Measurements from ENCODE around the gene ME3. TPM values are rescaled to one million over a fixed set of nuclear protein-coding genes. Genes with fewer than 3 reads are reported as not detected.

The ME3 gene
- total and polyA plus RNA-seq, 7 experiments from 2014 or later = 0.48 to 13.7 (median 6.4) TPM

- intact Hi-C loops (cut with micrococcal nuclease) = no loop called here
- H3K27ac ChIP-seq (ENCODE audit: low read depth, low read length) = no peak overlapping the region
- Mint-ChIP-seq H3K27me3 (peaks cover 0 to 42% (median 0%) of the 10 kb centered on the region in 5 donors), H3K27ac (no peak overlapping the region), H3K4me3 (no peak overlapping the region), H3K4me1 (peaks cover 0 to 36% (median 9%) of the 10 kb centered on the region in 7 donors), H3K9me3 (peaks cover 0 to 11% (median 0%) of the 10 kb centered on the region in 11 donors), H3K36me3 (peaks cover 0 to 4% (median 0%) of the 10 kb centered on the region in 5 donors)
- ChIA-PET CTCF (interaction anchor here (0.7 kb wide), 1 partner anchor 21 kb away, joined by 3 read pairs; no protein-coding TSS in a partner anchor), POLR2A (no interaction called here)
- no peak for DNase-seq
- H3K9me3 ChIP-seq (ENCODE audit: control insufficient read depth in 2 of 3, low read length in 3 of 3) = no peaks in the 10 kb centered on the region
- H3K27me3 ChIP-seq (ENCODE audit: control insufficient read depth in 2 of 2, insufficient read depth in 2 of 2, low read length in 2 of 2) = no peaks in the 10 kb centered on the region
- no peak overlapping the region for H3K4me3 ChIP-seq (ENCODE audit: low read length)
- no peaks in the 10 kb centered on the region for H3K36me3 ChIP-seq (ENCODE audit: control insufficient read depth in 2 of 3, insufficient read depth in 3 of 3, low read length in 3 of 3)
- ATAC-seq = no peak
- H3K4me1 ChIP-seq (ENCODE audit: control insufficient read depth in 2 of 2, insufficient read depth in 2 of 2, low read length in 2 of 2) = no peaks in the 10 kb centered on the region
Observed at GRCh38 chr11:86636275-86636674, 36.1 kb downstream of the ME3 start.

DNA sequence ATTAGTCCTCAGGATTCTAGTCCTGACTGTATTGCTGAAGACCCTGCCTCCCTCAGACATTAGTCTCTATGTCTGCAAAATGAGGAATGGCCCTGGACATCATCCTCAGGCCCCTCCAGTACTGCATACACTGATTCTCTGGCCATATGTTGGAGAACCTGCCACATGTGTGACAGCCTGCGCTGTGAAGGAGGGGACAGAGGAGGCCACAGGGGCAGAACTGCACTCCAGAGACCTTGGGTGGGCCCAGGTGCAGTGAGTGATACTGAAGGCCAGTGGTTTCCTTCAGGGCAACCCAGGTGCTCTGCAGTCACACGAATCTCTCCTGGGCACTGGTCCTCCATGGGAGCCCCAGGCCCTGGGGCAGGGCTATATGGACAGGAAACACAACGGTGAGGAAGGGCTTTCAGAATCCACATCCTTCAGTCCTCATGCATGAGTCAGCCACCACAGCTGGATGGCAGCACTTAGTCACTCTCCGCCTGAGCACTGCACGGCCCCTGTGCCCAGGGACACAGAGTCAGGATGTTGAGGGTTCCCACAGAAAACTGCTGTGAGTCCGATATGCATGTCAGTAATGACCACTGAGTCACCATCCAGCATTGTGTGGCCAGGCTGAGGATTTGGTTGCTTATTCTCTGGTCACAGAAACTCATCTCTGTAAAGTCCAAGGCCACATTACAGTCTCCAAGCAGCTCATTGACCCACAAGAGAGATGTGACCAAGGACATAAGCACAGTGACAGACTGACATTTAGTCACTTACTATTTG lies 39.7 kb downstream of the ME3 start:
- no peak overlapping the region for H3K4me3 Mint-ChIP-seq
- peak; percentile 52 for ATAC-seq
- CTCF ChIA-PET = no interaction called here
- no peaks in the 10 kb centered on the region for H3K9me3 ChIP-seq (ENCODE audit: control insufficient read depth in 2 of 3, low read length in 3 of 3)
- intact Hi-C loops (cut with micrococcal nuclease) = no loop called here
- H3K27ac Mint-ChIP-seq = no peak overlapping the region
- no peak overlapping the region for H3K27ac ChIP-seq (ENCODE audit: low read depth, low read length)
- peak in 1 of 9 donors; percentile 62 for DNase-seq
- peaks cover 0 to 24% (median 0%) of the 10 kb centered on the region in 7 donors for H3K4me1 Mint-ChIP-seq
- POLR2A ChIA-PET = no interaction called here
- no peaks in the 10 kb centered on the region for H3K27me3 ChIP-seq (ENCODE audit: control insufficient read depth in 2 of 2, insufficient read depth in 2 of 2, low read length in 2 of 2)
- H3K4me1 ChIP-seq (ENCODE audit: control insufficient read depth in 2 of 2, insufficient read depth in 2 of 2, low read length in 2 of 2) = no peaks in the 10 kb centered on the region
- H3K4me3 ChIP-seq (ENCODE audit: low read length) = no peak overlapping the region
- H3K9me3 Mint-ChIP-seq = peaks cover 0 to 5% (median 0%) of the 10 kb centered on the region in 11 donors
- peaks cover 0 to 7% (median 0%) of the 10 kb centered on the region in 5 donors for H3K36me3 Mint-ChIP-seq
- peaks cover 0 to 35% (median 0%) of the 10 kb centered on the region in 5 donors for H3K27me3 Mint-ChIP-seq
- H3K36me3 ChIP-seq (ENCODE audit: control insufficient read depth in 2 of 3, insufficient read depth in 3 of 3, low read length in 3 of 3) = no peaks in the 10 kb centered on the region

DNA sequence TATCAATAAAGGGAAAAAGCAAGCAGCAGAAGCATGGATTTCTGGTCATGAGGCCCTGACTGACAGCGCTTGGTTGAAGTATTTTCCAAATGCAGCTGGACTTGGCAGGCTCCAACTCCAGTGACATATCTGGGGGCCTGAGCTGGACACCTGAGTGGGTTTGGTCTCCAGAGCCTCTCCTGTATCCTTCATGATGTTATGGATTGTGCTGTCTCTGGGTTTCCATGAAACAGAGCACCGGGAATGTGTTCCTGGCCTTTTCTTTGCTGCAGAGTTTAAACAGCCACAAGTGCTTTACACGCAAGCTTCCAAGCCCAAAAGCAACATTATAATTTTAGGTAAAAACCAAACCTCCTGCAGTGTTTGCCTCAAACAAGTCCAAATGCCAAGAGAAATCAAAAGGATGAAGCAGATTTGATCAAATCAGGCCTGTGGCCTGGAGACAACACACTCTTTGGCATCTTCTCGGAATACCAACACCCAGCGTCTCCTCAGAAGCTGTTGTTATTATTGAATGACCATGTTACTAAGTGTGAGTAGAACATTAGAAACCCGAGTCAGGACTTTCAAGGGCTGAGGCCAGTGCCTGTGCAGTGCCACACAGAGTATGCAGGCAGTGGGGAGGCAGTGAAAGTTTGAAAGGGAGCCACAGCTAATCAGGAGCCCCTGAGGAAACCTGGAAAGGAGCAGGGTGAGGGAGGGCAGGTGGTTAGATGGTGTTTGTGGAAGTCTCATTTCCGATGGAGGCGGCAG lies 42.0 kb downstream of the ME3 start:
- no peak overlapping the region for H3K27ac Mint-ChIP-seq
- H3K4me1 Mint-ChIP-seq = peaks cover 0 to 13% (median 0%) of the 10 kb centered on the region in 7 donors
- Histone ChIP-seq H3K9me3 (ENCODE audit: control insufficient read depth in 2 of 3, low read length in 3 of 3) (no peaks in the 10 kb centered on the region), H3K36me3 (ENCODE audit: control insufficient read depth in 2 of 3, insufficient read depth in 3 of 3, low read length in 3 of 3) (no peaks in the 10 kb centered on the region), H3K27me3 (ENCODE audit: control insufficient read depth in 2 of 2, insufficient read depth in 2 of 2, low read length in 2 of 2) (no peaks in the 10 kb centered on the region), H3K4me1 (ENCODE audit: control insufficient read depth in 2 of 2, insufficient read depth in 2 of 2, low read length in 2 of 2) (no peaks in the 10 kb centered on the region), H3K4me3 (ENCODE audit: low read length) (no peak overlapping the region), H3K27ac (ENCODE audit: low read depth, low read length) (no peak overlapping the region)
- no peaks in the 10 kb centered on the region for H3K9me3 Mint-ChIP-seq
- H3K27me3 Mint-ChIP-seq = peaks cover 0 to 19% (median 0%) of the 10 kb centered on the region in 5 donors
- POLR2A ChIA-PET = no interaction called here
- H3K36me3 Mint-ChIP-seq = peaks cover 0 to 7% (median 0%) of the 10 kb centered on the region in 5 donors
- ATAC-seq (no peak), DNase-seq (no peak)
- no peak overlapping the region for H3K4me3 Mint-ChIP-seq
- intact Hi-C loops (cut with micrococcal nuclease) = no loop called here
- CTCF ChIA-PET = no interaction called here

- DNase-seq = no peak
- Histone ChIP-seq H3K27me3 (ENCODE audit: control insufficient read depth in 2 of 2, insufficient read depth in 2 of 2, low read length in 2 of 2) (no peaks in the 10 kb centered on the region), H3K36me3 (ENCODE audit: control insufficient read depth in 2 of 3, insufficient read depth in 3 of 3, low read length in 3 of 3) (no peaks in the 10 kb centered on the region), H3K9me3 (ENCODE audit: control insufficient read depth in 2 of 3, low read length in 3 of 3) (no peaks in the 10 kb centered on the region), H3K27ac (ENCODE audit: low read depth, low read length) (no peak overlapping the region), H3K4me1 (ENCODE audit: control insufficient read depth in 2 of 2, insufficient read depth in 2 of 2, low read length in 2 of 2) (no peaks in the 10 kb centered on the region), H3K4me3 (ENCODE audit: low read length) (no peak overlapping the region)
- intact Hi-C loops (cut with micrococcal nuclease) = no loop called here
- Mint-ChIP-seq H3K27ac (no peak overlapping the region), H3K4me3 (no peak overlapping the region), H3K4me1 (peaks cover 0 to 13% (median 0%) of the 10 kb centered on the region in 7 donors), H3K36me3 (peaks cover 0 to 4% (median 0%) of the 10 kb centered on the region in 5 donors), H3K27me3 (peaks cover 0 to 8% (median 3%) of the 10 kb centered on the region in 5 donors), H3K9me3 (no peaks in the 10 kb centered on the region)
- POLR2A ChIA-PET = no interaction called here
- CTCF ChIA-PET = no interaction called here
- no peak for ATAC-seq
Observed at GRCh38 chr11:86629045-86629706, 43.2 kb downstream of the ME3 start.

- no peak overlapping the region for H3K27ac ChIP-seq (ENCODE audit: low read depth, low read length)
- ChIA-PET POLR2A (no interaction called here), CTCF (no interaction called here)
- no peaks in the 10 kb centered on the region for H3K36me3 ChIP-seq (ENCODE audit: control insufficient read depth in 2 of 3, insufficient read depth in 3 of 3, low read length in 3 of 3)
- intact Hi-C loops (cut with micrococcal nuclease) = no loop called here
- no peak overlapping the region for H3K4me3 ChIP-seq (ENCODE audit: low read length)
- ATAC-seq = no peak
- Mint-ChIP-seq H3K9me3 (no peaks in the 10 kb centered on the region), H3K4me3 (no peak overlapping the region), H3K36me3 (peaks cover 0 to 4% (median 0%) of the 10 kb centered on the region in 5 donors), H3K4me1 (peaks cover 0 to 8% (median 0%) of the 10 kb centered on the region in 7 donors), H3K27ac (no peak overlapping the region), H3K27me3 (peaks cover 0 to 3% (median 0%) of the 10 kb centered on the region in 5 donors)
- H3K9me3 ChIP-seq (ENCODE audit: control insufficient read depth in 2 of 3, low read length in 3 of 3) = no peaks in the 10 kb centered on the region
- no peak for DNase-seq
- no peaks in the 10 kb centered on the region for H3K27me3 ChIP-seq (ENCODE audit: control insufficient read depth in 2 of 2, insufficient read depth in 2 of 2, low read length in 2 of 2)
- no peaks in the 10 kb centered on the region for H3K4me1 ChIP-seq (ENCODE audit: control insufficient read depth in 2 of 2, insufficient read depth in 2 of 2, low read length in 2 of 2)
Observed at GRCh38 chr11:86627776-86628455, 44.5 kb downstream of the ME3 start.

GRCh38 chr11:86625981-86626380 lies 46.4 kb downstream of the ME3 start:
- no peaks in the 10 kb centered on the region for H3K36me3 ChIP-seq (ENCODE audit: control insufficient read depth in 2 of 3, insufficient read depth in 3 of 3, low read length in 3 of 3)
- POLR2A ChIA-PET = no interaction called here
- intact Hi-C loops (cut with micrococcal nuclease) = no loop called here
- no peak overlapping the region for H3K27ac ChIP-seq (ENCODE audit: low read depth, low read length)
- H3K4me1 Mint-ChIP-seq = peaks cover 0 to 1% (median 0%) of the 10 kb centered on the region in 7 donors
- H3K27ac Mint-ChIP-seq = no peak overlapping the region
- peaks cover 0 to 3% (median 0%) of the 10 kb centered on the region in 5 donors for H3K27me3 Mint-ChIP-seq
- ATAC-seq (no peak), DNase-seq (no peak)
- H3K4me1 ChIP-seq (ENCODE audit: control insufficient read depth in 2 of 2, insufficient read depth in 2 of 2, low read length in 2 of 2) = no peaks in the 10 kb centered on the region
- no peaks in the 10 kb centered on the region for H3K27me3 ChIP-seq (ENCODE audit: control insufficient read depth in 2 of 2, insufficient read depth in 2 of 2, low read length in 2 of 2)
- no peaks in the 10 kb centered on the region for H3K9me3 ChIP-seq (ENCODE audit: control insufficient read depth in 2 of 3, low read length in 3 of 3)
- peaks cover 0 to 5% (median 0%) of the 10 kb centered on the region in 11 donors for H3K9me3 Mint-ChIP-seq
- H3K4me3 ChIP-seq (ENCODE audit: low read length) = no peak overlapping the region
- peaks cover 0 to 4% (median 0%) of the 10 kb centered on the region in 5 donors for H3K36me3 Mint-ChIP-seq
- H3K4me3 Mint-ChIP-seq = no peak overlapping the region
- CTCF ChIA-PET = no interaction called here

Data from naive thymus-derived CD4-positive, alpha-beta T cell (primary cell).